Panc1 (cell line): ENCODE results near the gene ORMDL1. TPM values are rescaled to one million over a fixed set of nuclear protein-coding genes. Genes with fewer than 3 reads are reported as not detected.

Experiments
- ATAC-seq: fragments of 200-7000 bp; cut with Tn5 transposase; 2 replicates; pipeline ENCODE4 v1.9.1; 2020; ENCODE audit warnings: mild to moderate bottlenecking, moderate library complexity
- BruUV-seq: library from RNA; stranded (reverse); fragments of 400-500 nt; replicated peaks from 2 replicates; lab custom pipeline; 2021; lab: Mats Ljungman, UMichigan
- CTCF ChIA-PET: fragments of 300-600 bp; sonication (Branson Sonifier 250); formaldehyde crosslinking; loops from one replicate; lab custom pipeline; 2022; ENCODE audit warnings: antibody characterized with exemption; lab: Charles Lee
- POLR2A ChIA-PET: fragments of 300-600 bp; sonication (Branson Sonifier 250); formaldehyde crosslinking; loops from one replicate; lab custom pipeline; 2022; ENCODE audit warnings: antibody characterized with exemption; lab: Charles Lee
- DNase-seq: peaks from one replicate; pipeline ENCODE4 v3.0.0-alpha.2; 2010; ENCODE audit warnings: low read depth, low spot score
- H3K27ac ChIP-seq: 2 replicates; pipeline ENCODE4 v1.5.1; 2011; ENCODE audit warnings: mild to moderate bottlenecking, low read length, inconsistent platforms
- H3K27me3 ChIP-seq: fragments of 200-500 bp; sonication (Bioruptor generic); 2 replicates; pipeline ENCODE4 v1.6.0; 2014; ENCODE audit warnings: low read length, inconsistent platforms; ENCODE audit not compliant: control insufficient read depth, insufficient read depth
- H3K36me3 ChIP-seq: fragments of 200-500 bp; sonication (Bioruptor generic); 2 replicates; pipeline ENCODE4 v1.5.1; 2014; ENCODE audit warnings: inconsistent platforms, mild to moderate bottlenecking, low read length, moderate library complexity; ENCODE audit not compliant: control insufficient read depth, insufficient read depth
- H3K4me1 ChIP-seq: 2 replicates; pipeline ENCODE4 v1.5.1; 2011; ENCODE audit warnings: inconsistent platforms, mild to moderate bottlenecking, low read length, moderate library complexity; ENCODE audit not compliant: control insufficient read depth, insufficient read depth
- H3K4me3 ChIP-seq, 2 experiments: 2 replicates each; pipeline ENCODE4 v1.5.1; 2011 to 2012; ENCODE audit warnings: low read depth in 2 of 2, low read length in 2 of 2, mild to moderate bottlenecking in 2 of 2, inconsistent platforms in 1 of 2, moderate library complexity in 1 of 2
- H3K9me3 ChIP-seq: fragments of 200-500 bp; sonication (Bioruptor generic); 2 replicates; pipeline ENCODE4 v1.5.1; 2014; ENCODE audit warnings: low read depth, mild to moderate bottlenecking, inconsistent platforms, low read length, moderate library complexity; ENCODE audit not compliant: control insufficient read depth, insufficient read depth
- CTCF ChIP-seq: fragments of 450-650 bp; IDR thresholded peaks from 2 replicates; pipeline ENCODE4 v1.5.1; 2017; ENCODE audit warnings: mild to moderate bottlenecking
- POLR2AphosphoS5 ChIP-seq: IDR thresholded peaks from 2 replicates; pipeline ENCODE4 v1.6.1; 2012; ENCODE audit warnings: mild to moderate bottlenecking, low read depth, low read length, moderate library complexity
- SIN3A ChIP-seq: IDR thresholded peaks from 2 replicates; pipeline ENCODE4 v1.6.1; 2012; ENCODE audit warnings: low read depth, mild to moderate bottlenecking, low read length, moderate library complexity, borderline replicate concordance; ENCODE audit not compliant: insufficient read depth
- TCF7L2 ChIP-seq: IDR thresholded peaks from 2 replicates; pipeline ENCODE4 v1.6.1; 2011; ENCODE audit warnings: mild to moderate bottlenecking, low read depth, low read length, inconsistent platforms
- in situ Hi-C: cut with HindIII; loops from 2 replicates; pipeline ENCODE4 v1.10.0; 2016; ENCODE audit warnings: low sequenced_read_pairs, low pct_unique_long_range_greater_than_20kb
- intact Hi-C: fragments of 100-400 bp; cut with micrococcal nuclease; formaldehyde crosslinking; loops from one replicate; pipeline ENCODE4 v1.10.0; 2022; ENCODE audit not compliant: unreplicated experiment
- total RNA-seq: library from RNA; stranded (reverse); gene quantifications from one replicate; pipeline ENCODE4 v1.2.1, GENCODE V29; 2021; ENCODE audit not compliant: unreplicated experiment
- TF ChIP-seq, protein P1 (sequence below), 2 experiments: IDR thresholded peaks; 2 replicates each; pipeline ENCODE4 v1.6.1; 2011 to 2012; ENCODE audit warnings: low read depth in 2 of 2, control low read depth in 1 of 2, low read length in 1 of 2, mild to moderate bottlenecking in 1 of 2, moderate library complexity in 1 of 2; ENCODE audit not compliant: insufficient read depth in 1 of 2

Gene ORMDL1
- total RNA-seq, 1 experiment from 2014 or later = 42.4 TPM

DNA sequence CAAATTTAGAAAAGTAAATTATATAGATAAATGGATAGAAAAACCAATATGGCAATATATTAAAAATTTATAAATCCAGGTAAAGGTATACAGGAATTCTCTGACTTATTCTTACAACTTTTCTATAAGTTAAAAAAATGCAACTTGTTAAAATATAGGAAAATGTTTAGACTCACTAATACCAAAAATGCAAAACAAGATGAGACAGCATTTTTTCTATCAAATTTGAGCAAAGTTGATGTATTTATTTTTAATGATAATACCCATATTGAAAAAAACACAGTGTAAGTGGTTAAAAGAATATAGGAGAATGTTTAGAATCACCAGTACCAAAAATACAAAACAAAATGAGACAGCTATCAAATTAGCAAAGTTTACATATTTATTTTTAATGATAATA is 57.3 kb downstream of the ORMDL1 start:
- intact Hi-C loops = no loop called here
- ATAC-seq (no peak), DNase-seq (no peak)
- ChIA-PET POLR2A (no interaction called here), CTCF (no interaction called here)
- H3K4me3 ChIP-seq = no peak overlapping the region
- H3K36me3 ChIP-seq = no peaks in the 10 kb centered on the region
- in situ Hi-C loops = no loop called here
- no peaks in the 10 kb centered on the region for H3K4me1 ChIP-seq
- no peaks in the 10 kb centered on the region for H3K27me3 ChIP-seq
- TF ChIP-seq TCF7L2 = no peak
- no peak for TF ChIP-seq SIN3A
- TF ChIP-seq, protein P1, sequence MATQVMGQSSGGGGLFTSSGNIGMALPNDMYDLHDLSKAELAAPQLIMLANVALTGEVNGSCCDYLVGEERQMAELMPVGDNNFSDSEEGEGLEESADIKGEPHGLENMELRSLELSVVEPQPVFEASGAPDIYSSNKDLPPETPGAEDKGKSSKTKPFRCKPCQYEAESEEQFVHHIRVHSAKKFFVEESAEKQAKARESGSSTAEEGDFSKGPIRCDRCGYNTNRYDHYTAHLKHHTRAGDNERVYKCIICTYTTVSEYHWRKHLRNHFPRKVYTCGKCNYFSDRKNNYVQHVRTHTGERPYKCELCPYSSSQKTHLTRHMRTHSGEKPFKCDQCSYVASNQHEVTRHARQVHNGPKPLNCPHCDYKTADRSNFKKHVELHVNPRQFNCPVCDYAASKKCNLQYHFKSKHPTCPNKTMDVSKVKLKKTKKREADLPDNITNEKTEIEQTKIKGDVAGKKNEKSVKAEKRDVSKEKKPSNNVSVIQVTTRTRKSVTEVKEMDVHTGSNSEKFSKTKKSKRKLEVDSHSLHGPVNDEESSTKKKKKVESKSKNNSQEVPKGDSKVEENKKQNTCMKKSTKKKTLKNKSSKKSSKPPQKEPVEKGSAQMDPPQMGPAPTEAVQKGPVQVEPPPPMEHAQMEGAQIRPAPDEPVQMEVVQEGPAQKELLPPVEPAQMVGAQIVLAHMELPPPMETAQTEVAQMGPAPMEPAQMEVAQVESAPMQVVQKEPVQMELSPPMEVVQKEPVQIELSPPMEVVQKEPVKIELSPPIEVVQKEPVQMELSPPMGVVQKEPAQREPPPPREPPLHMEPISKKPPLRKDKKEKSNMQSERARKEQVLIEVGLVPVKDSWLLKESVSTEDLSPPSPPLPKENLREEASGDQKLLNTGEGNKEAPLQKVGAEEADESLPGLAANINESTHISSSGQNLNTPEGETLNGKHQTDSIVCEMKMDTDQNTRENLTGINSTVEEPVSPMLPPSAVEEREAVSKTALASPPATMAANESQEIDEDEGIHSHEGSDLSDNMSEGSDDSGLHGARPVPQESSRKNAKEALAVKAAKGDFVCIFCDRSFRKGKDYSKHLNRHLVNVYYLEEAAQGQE (IDR thresholded peaks at IDR 0.05; ENCODE audit: insufficient read depth in 1 of 2, low read depth in 2 of 2, low read length in 1 of 2) = no peak
- no peak for TF ChIP-seq CTCF
- TF ChIP-seq POLR2AphosphoS5 = no peak
- H3K9me3 ChIP-seq = no peaks in the 10 kb centered on the region
- BruUV-seq = no TSS peak
- no peak overlapping the region for H3K27ac ChIP-seq

DNA sequence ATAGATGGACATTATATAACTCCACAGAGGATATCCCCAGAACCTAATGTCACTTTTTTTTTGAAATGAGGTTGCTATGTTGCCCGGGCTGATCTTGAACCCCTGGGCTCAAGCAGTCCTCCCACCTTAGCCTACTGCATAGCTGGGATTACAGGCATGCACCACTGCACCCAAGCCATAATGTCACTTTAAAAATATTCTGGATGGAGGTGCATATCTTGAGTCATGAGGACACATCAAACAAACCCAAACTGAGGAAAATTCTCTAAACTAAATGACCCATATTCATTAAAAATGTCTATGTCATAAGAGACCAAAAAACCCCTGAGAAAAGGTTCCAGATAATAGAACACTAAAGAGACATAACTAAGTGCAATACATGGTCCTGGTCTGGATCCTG is 57.9 kb downstream of the ORMDL1 start:
- POLR2A ChIA-PET = no interaction called here
- no peak for ATAC-seq
- no peak overlapping the region for H3K4me3 ChIP-seq
- BruUV-seq = no TSS peak
- H3K9me3 ChIP-seq = no peaks in the 10 kb centered on the region
- TF ChIP-seq, protein P1 (IDR thresholded peaks at IDR 0.05; ENCODE audit: insufficient read depth in 1 of 2, low read depth in 2 of 2, low read length in 1 of 2) = no peak
- no peaks in the 10 kb centered on the region for H3K4me1 ChIP-seq
- in situ Hi-C loops (no loop called here), intact Hi-C loops (no loop called here)
- no peak for DNase-seq
- H3K36me3 ChIP-seq = no peaks in the 10 kb centered on the region
- CTCF ChIA-PET = no interaction called here
- no peaks in the 10 kb centered on the region for H3K27me3 ChIP-seq
- H3K27ac ChIP-seq = no peak overlapping the region
